Activated CD8-positive, alpha-beta memory T cell treated with anti-CD3 and anti-CD28 coated beads, Interleukin-2, amount 50 U/mL, for 24 hours (primary cell): ENCODE data around the gene ATXN1.
"Not testable (repeated sequence)": the region's sequence is repeated elsewhere in the genome, so short reads cannot be mapped to it uniquely, and the experiment has no call there.

Experiments
- DNase-seq: peaks from one replicate; pipeline ENCODE4 v3.0.0-alpha.2; 2020; ENCODE audit errors: extremely low read depth

Gene ATXN1

DNA sequence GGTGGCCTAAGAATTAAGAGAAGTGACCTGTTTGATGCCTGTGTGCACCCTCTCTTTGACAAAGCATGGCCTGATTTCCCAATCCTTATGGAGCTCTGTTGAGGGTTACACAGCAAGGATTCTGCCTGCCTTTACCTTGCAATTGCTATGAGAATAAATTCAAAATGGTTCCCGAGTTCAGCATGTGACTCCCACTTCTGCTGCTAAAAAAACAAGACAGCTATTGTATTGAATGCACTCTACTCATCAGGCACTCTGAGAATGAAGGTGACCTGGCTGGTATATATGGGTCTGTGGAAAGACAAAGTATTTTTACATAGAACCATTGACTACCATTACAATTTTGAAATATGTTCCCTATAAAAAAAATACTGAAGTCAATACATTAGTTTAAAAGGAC lies 190.3 kb downstream of the ATXN1 start:
- DNase-seq = no peak

GRCh38 chr6:16570221-16570553 lies 191.1 kb downstream of the ATXN1 start:
- no peak for DNase-seq

- DNase-seq = no peak
Measured at GRCh38 chr6:16568128-16568527, 193.1 kb downstream of the ATXN1 start.

- no peak for DNase-seq
Measured at GRCh38 chr6:16567071-16567470, 194.2 kb downstream of the ATXN1 start.

- no peak for DNase-seq
Measured at GRCh38 chr6:16564436-16564835, 196.8 kb downstream of the ATXN1 start.

- DNase-seq = no peak
Measured at GRCh38 chr6:16563628-16564240, 197.5 kb downstream of the ATXN1 start.

- no peak for DNase-seq
Measured at GRCh38 chr6:16562498-16562897, 198.8 kb downstream of the ATXN1 start.

DNA sequence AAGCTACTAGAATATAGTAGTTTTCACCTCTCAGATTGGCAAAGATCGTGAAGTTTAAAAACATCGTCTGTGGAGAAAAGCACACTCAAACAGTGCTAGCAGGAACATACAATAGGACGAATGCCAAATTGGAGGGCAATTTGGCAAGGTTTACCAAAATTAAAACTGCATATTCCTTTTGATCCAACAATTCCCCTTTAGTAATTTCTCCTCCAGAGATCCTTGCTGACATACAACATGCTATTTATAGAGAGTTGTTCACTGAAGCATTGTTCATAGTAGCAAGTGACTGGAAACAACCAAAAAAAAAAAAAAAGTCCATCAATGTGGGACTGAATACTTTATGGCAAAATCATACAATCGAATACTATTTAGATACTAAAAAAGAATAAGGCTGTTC lies 202.2 kb downstream of the ATXN1 start:
- no peak for DNase-seq

DNA sequence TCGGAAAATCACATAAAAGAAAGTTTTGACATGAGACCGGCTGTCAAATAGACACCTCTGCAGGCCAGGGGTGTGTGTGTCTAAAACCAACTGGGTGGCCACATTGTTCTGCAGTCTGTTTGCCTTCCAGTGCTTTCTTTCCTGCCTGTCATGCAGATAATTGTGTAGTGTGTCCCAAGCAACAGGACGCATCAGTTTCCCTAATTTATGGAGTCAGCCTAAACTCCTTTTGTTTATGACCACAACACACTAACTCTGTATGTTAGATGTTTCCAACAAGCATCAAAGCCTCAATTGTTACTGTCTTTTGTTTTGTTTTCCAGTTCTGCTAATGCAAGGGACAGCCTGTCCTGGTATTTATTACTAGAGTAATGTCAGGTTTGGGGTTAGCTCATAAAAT lies 205.7 kb downstream of the ATXN1 start:
- no peak for DNase-seq

- no peak for DNase-seq
Measured at GRCh38 chr6:16553531-16553930, 207.7 kb downstream of the ATXN1 start.

DNA sequence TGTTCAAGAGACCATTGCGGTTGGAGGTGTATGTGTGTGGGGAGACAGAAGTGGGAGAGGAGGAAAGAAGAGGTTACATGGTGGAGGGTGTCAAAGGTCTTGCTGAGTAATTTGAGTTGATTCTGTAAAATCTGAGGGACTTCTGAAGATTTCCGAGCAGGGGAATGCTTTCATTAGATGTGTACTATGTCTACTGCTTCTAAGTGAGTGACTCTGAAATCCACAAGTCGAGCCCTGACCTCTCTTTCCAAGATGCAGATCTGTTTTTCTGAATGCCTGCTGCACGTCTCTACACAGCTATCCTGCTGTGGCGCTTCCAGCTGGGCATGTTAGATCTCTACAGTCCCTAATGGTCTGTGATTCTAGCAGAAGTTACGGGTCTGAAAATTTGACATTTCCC lies 209.8 kb downstream of the ATXN1 start:
- no peak for DNase-seq

DNA sequence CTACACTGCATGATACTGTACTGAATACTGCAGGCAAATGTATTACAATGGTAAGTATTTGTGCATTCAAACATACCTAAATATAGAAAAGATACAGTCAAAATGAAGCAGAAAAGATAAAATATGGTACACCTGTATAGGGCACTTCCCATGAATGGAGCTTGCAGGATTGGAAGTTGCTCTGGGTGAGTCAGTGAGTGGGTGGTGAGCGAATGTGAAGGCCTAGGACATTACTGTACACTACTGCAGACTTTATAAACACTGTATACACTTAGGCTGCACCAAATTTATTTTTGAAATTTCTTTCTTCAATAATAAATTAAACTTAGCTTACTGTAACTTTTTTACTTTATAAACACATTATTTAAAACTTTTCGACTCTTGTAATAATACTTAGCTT lies 213.1 kb downstream of the ATXN1 start:
- no peak for DNase-seq

DNA sequence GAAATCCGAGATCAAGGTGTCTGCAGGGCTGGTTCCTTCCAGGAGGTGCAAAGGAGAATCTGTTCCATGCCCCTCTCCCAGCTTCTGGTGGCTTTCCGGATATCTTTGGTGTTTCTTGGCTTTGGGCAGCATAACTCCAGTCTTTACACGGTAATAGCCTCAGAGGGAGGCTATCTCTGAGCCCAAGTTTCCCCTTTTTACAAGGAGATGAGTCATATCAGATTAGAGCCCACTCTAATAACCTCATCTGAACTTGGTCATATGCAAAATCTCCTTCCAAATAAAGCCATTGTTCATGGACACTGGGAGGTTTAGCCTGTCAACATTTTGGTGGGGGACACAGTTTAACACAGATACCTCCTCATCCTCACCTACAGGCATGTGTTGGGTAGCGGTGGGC lies 213.7 kb downstream of the ATXN1 start:
- no peak for DNase-seq

DNA sequence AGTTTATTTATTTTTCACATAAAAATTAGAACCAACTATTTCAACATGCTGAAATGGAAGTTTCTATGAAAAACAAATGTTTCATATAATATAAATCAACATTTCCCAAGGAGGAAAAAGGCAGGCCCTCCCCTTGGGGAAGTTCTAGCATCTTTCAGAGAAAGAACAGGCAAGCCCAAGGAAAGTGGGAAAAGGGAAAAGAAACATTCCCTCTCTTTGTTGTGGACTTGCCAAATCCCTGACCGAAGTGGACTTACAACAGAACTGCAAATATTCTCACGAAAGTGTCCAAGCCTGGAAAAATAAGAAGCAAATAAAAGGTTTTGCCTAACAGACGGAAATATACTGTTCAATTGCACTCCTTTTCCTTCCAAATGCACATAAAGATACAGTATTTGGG lies 214.4 kb downstream of the ATXN1 start:
- DNase-seq = no peak

DNA sequence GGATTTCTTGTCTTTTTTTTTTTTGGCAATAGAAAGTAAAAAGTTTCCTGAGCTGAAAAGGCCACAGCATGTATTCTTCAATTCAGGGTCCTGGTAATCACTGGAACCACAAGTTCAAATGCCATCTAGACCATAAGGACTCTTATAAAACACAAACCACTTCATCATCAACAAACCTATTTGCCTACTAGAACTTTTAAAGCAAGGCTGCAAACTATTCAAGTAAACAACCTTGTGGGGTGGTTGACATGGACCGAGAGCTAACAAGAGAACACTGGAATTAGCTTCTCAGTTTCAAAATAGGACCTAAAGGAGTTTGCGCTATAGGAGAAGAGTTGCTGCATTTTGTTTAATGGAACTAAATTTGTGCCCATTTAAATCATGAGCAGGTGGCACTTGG lies 215.9 kb downstream of the ATXN1 start:
- DNase-seq = no peak

DNA sequence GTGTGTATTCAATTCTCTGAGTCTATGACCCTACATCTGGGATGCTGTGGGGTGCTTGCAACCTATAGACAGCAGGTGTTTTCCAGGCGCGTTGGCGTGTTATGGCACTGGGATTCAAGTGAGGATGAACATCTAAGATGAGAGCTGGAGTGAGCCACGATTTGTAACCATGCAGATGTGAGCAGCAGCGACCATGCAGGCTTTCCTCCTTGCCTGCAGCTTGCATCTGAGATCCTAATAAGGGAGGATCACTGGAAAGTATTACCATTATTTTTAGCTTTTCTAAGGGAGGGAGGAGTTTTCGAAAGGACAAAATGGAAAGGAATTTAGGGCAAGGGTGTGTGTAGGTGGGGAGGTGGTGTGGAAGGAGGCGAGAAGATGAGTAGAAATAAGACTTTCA lies 216.7 kb downstream of the ATXN1 start:
- no peak for DNase-seq

GRCh38 chr6:16544006-16544405 lies 217.3 kb downstream of the ATXN1 start:
- no peak for DNase-seq

- no peak for DNase-seq
Measured at GRCh38 chr6:16543521-16543920, 217.7 kb downstream of the ATXN1 start.

DNA sequence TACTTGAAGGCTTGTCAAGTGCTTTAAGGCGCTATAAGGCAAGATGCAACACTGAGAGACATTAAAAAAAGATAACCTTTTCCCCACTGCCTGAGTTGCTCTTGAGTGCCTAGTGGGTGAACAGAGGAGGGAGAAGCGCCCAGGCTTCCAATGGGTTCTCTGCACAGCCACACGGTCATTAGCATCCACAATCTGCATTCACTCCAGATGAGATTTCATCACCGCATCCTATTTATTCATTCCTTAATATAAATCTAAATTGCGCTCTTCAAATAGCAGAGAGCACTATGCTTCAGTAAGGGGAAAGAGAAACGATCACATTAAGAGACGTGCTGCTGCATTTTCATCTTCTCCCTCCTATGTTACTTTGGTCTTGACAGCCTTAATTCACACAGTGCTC lies 219.2 kb downstream of the ATXN1 start:
- no peak for DNase-seq

DNA sequence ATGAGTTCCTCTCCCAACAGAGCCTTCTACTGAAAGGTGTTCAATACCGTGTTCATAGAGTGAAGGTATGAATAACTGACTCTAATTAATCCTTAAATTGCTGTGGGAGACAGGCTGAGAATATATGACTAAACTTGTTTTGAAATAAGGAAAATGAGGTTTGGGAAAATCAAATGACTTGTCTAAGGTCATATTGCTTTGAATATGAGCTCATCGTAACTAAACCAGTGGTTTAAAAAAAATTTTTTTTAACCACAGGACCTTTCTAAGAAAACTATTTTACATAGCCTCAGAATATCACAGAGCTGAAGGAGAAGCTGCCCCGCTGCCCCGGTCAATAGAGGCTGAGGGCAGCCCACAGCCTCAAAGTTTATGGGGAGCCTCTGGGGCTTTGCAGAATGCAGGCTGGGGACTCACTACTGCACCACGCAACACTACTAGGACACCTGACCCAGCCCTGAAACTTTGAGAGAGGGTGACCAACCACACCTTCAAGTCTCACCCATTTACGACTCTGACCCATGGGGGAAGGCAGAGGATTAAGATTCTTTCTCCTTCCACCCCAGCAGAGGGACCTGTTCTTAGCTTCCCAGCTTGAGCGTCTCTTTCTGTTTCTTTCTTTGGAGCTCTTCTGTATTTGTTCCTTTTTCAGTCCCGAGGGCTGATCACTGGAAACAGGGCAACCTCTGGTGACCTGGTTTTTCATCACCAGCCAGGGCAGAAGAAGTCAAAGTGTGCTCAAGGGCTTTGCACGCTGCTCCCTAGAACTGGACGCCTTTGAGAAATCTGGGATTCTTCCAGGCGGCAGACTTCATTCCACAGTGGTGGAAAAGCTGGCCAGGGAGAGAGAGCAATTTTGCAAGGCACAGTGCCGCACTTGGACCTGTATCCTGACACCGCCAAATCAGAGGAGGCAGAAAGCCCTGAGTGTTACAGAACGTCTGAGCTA lies 220.2 kb downstream of the ATXN1 start:
- DNase-seq = no peak

GRCh38 chr6:16540383-16540782 lies 220.9 kb downstream of the ATXN1 start:
- not testable (repeated sequence) for DNase-seq

DNA sequence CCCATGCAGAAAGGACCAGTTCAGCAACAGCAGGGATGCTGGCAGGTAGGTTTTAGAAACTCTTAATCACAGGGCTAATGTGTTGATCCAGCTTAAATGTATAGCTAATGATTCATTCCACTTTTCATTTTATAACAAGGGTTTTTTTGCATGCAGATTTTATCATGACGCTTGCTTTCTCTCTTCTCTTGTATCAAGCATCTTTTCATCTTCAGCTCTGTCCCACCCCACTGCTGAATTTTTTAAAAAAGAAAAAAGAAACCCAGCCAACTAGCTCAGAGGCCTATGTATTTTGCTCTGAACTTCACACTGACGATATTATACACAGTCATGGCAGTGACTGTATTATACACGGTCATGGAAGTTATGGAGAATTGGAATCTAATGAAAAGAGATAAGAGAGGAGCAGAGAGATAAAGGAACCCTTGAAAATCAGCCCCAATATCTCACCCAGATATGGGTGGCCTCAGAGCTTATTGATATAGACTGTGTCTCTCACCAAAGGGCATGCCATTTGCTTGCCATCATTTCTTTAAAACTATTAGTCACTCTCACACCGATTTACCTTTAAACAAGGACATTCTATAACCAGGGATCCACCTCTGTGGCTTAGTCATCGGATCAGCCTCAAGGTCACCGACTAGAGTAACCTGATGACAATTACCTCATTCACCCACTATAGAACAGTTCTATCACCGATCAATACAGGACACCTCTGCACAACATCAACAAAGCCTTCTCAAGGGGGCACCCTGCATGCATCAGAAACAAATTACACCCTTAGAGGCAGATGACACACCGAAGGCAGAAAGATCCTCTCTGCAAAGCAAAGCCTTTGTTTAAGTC lies 222.0 kb downstream of the ATXN1 start:
- DNase-seq = no peak

- no peak for DNase-seq
Measured at GRCh38 chr6:16535564-16535963, 225.7 kb downstream of the ATXN1 start.
